Kidney (tissue), 14 donors: ENCODE results near the gene TLCD4. TPM values are rescaled to one million over a fixed set of nuclear protein-coding genes. Genes with fewer than 3 reads are reported as not detected.

Experiments used
- DNase-seq, 5 donors: peaks; one replicate each; pipeline ENCODE4 v3.0.0-alpha.2; 2013 to 2020
- FAIRE-seq: peaks from 2 replicates; lab custom pipeline; 2012; peaks lifted over from hg19 to GRCh38; lab: Jason Lieb, UNC
- H3K27ac ChIP-seq, 2 donors: one replicate each; pipeline ENCODE4 v1.7.0; 2013; ENCODE audit warnings: low read depth in 2 of 2, low read length in 2 of 2, inconsistent platforms in 1 of 2
- H3K27me3 ChIP-seq: one replicate; pipeline ENCODE4 v1.7.1; 2013; ENCODE audit warnings: low read length, inconsistent platforms; ENCODE audit not compliant: control insufficient read depth, insufficient read depth
- H3K36me3 ChIP-seq, 3 donors: one replicate each; pipeline versions ENCODE4 v1.7.0 to v1.7.1; 2013; ENCODE audit warnings: low read length in 3 of 3, control low read depth in 1 of 3, inconsistent platforms in 1 of 3; ENCODE audit not compliant: insufficient read depth in 3 of 3, control insufficient read depth in 2 of 3
- H3K4me1 ChIP-seq, 3 donors: one replicate each; pipeline versions ENCODE4 v1.7.0 to v1.7.1; 2013; ENCODE audit warnings: low read length in 3 of 3, inconsistent platforms in 1 of 3, low read depth in 1 of 3; ENCODE audit not compliant: control insufficient read depth in 2 of 3, insufficient read depth in 2 of 3
- H3K4me3 ChIP-seq, 3 donors: one replicate each; pipeline versions ENCODE4 v1.7.0 to v1.8.1; 2013; ENCODE audit warnings: low read length in 3 of 3, control low read depth in 1 of 3, inconsistent platforms in 1 of 3
- H3K9ac ChIP-seq, 3 donors: one replicate each; pipeline versions ENCODE4 v1.7.0 to v1.7.1; 2013; ENCODE audit warnings: low read length in 3 of 3, control low read depth in 1 of 3, inconsistent platforms in 1 of 3
- H3K9me3 ChIP-seq, 3 donors: one replicate each; pipeline versions ENCODE4 v1.7.0 to v1.7.1; 2013; ENCODE audit warnings: low read length in 3 of 3, control low read depth in 1 of 3, inconsistent platforms in 1 of 3; ENCODE audit not compliant: control insufficient read depth in 2 of 3, insufficient read depth in 1 of 3
- intact Hi-C: fragments of 100-400 bp; cut with DNase I; formaldehyde crosslinking; loops from one replicate; pipeline ENCODE4 v1.11.1; 2022
- polyA plus RNA-seq: library from polyadenylated mRNA; stranded (reverse); fragments of 350-450 nt; fragmentation: Illumina TruSeq; extraction: RNeasy Lipid Tissue Mini Kit (QIAGEN cat#74804); gene quantifications from one replicate; pipeline ENCODE4 v1.2.3, GENCODE V29; 2014; ENCODE audit warnings: low read depth, low replicate concordance; ENCODE audit not compliant: insufficient read depth
- total RNA-seq: library from RNA; stranded (reverse); fragmentation: NEBNext Ultra II Directional; extraction: Animal tissue kit (Norgen Biotek cat#: 25700); gene quantifications from one replicate; pipeline ENCODE4 v1.2.1, GENCODE V29; 2021
- TF ChIP-seq, protein P1 (sequence below): IDR thresholded peaks from 3 replicates; pipeline ENCODE4 v1.5.1; 2012; ENCODE audit warnings: mild to moderate bottlenecking, moderate library complexity, borderline replicate concordance; ENCODE audit not compliant: insufficient read depth; ENCODE audit errors: extremely low read depth
- donor health status: control.
- donor health status: control.
- donor health status: control.
- donor health status: control.
- donor health status: control.
- donor health status: DM: yes; HTN: yes; CAD: no.
- donor health status: Normal renal cell carcinoma (clear cell type).

The TLCD4 gene
- total and polyA plus RNA-seq, 2 donors from 2014 or later, result 2.4 to 7.1 TPM

DNA sequence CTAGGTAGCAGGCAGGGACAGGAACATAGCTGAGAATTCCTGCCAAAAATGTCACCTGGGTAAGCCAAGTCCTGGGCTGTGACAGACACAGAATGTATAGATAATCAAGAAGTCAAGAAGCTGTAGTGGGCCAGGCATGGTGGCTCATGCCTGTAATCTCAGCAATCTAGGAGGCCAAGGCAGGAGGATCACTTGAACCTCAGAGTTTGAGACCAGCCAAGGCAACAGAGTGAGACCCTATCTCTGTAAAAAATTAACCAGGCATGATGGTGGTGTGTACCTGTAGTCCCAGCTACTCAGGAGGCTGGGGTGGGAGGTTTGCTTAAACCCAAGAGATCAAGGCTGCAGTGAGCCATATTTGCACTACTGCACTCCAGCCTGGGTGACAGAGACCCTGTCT, 41.1 kb upstream of the TLCD4 start:
- H3K9me3 ChIP-seq, result no peaks in the 10 kb centered on the region
- DNase-seq, result no peak
- intact Hi-C loops, result no loop called here

DNA sequence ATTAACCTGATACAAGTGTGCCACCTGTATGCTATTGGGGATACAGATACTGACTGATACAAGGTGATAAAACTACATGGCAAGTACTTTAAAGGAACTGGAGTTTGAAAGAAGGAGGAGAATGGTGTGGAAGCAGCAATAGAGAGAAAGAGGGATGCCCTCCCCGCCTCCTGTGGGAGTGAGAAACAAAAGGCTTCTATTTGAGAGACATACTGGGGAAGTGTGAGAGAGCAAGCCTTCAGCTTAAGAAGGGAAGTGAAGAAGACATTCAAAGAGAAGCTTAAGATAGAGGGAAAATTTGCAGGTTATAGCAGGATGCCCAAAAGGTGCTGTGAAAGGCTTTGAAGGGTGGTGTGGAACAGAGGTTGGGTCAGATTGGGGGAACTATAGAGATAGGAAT, 36.7 kb upstream of the TLCD4 start:
- FAIRE-seq (no peak), DNase-seq (no peak)
- Histone ChIP-seq H3K4me3 (no peak overlapping the region), H3K9me3 (no peaks in the 10 kb centered on the region), H3K27ac (no peak overlapping the region), H3K9ac (no peak overlapping the region), H3K4me1 (no peaks in the 10 kb centered on the region), H3K36me3 (no peaks in the 10 kb centered on the region), H3K27me3 (no peaks in the 10 kb centered on the region)
- intact Hi-C loops, result no loop called here
- TF ChIP-seq, protein P1, sequence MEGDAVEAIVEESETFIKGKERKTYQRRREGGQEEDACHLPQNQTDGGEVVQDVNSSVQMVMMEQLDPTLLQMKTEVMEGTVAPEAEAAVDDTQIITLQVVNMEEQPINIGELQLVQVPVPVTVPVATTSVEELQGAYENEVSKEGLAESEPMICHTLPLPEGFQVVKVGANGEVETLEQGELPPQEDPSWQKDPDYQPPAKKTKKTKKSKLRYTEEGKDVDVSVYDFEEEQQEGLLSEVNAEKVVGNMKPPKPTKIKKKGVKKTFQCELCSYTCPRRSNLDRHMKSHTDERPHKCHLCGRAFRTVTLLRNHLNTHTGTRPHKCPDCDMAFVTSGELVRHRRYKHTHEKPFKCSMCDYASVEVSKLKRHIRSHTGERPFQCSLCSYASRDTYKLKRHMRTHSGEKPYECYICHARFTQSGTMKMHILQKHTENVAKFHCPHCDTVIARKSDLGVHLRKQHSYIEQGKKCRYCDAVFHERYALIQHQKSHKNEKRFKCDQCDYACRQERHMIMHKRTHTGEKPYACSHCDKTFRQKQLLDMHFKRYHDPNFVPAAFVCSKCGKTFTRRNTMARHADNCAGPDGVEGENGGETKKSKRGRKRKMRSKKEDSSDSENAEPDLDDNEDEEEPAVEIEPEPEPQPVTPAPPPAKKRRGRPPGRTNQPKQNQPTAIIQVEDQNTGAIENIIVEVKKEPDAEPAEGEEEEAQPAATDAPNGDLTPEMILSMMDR, result no peak

More for the DNA sequence above, 41.1 kb upstream of the TLCD4 start:
- H3K9ac ChIP-seq, result no peak overlapping the region
- TF ChIP-seq, protein P1, result no peak
- H3K36me3 ChIP-seq, result no peaks in the 10 kb centered on the region
- peaks cover 0 to 9% (median 0%) of the 10 kb centered on the region in 3 donors for H3K4me1 ChIP-seq
- no peak for FAIRE-seq
- H3K4me3 ChIP-seq, result no peak overlapping the region
- H3K27ac ChIP-seq, result no peak overlapping the region
- H3K27me3 ChIP-seq, result no peaks in the 10 kb centered on the region

DNA sequence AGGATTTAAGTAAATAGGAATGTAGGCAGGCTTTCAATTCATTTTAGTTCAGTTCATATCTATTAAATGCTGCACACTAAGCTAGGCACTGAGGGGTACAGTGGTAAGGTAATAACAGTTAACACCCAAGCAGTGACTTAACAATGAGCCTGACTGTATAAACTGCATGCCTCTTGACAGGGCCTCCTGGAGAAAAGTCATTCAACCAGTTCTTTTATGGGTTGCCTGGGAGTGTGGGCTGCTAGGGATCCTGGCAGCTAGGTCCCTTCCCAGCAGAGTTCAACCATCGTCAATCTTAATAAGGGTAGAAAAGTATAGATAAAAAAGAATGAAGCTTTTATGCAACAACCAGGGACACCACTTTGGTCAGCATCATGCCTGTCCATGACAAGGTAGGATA, 36.3 kb upstream of the TLCD4 start:
- H3K27me3 ChIP-seq, result no peaks in the 10 kb centered on the region
- H3K9ac ChIP-seq, result no peak overlapping the region
- FAIRE-seq (no peak), DNase-seq (no peak)
- intact Hi-C loops, result no loop called here
- TF ChIP-seq, protein P1, result no peak
- H3K4me1 ChIP-seq, result no peaks in the 10 kb centered on the region
- no peaks in the 10 kb centered on the region for H3K9me3 ChIP-seq
- no peak overlapping the region for H3K4me3 ChIP-seq
- H3K27ac ChIP-seq, result no peak overlapping the region
- no peaks in the 10 kb centered on the region for H3K36me3 ChIP-seq
